ENCODE results near the gene WWOX.

Gene WWOX

GRCh38 chr16:78307824-78308528 is 208.5 kb downstream of the WWOX start:
- DNase-seq = no peak

GRCh38 chr16:78309763-78310162 is 210.3 kb downstream of the WWOX start:
- no peak for DNase-seq

DNA sequence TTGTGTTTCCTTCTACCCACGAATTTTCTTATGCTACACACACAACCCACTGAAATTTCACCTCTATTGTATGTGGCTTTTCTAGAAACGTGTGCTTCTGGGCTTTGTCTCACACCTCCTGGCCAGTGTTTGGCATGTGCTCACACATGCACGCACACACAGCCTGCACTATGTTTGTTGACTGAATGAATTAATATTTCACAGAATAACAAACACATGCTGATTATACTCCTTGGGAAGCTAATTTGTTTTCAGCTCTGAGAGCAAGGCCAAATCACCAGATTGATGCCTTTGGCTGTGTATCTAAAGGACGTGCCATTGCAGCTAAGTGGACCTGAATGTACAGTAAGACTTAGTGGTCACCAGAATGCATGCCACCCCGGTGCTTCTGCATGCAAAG is 210.7 kb downstream of the WWOX start:
- DNase-seq = no peak

GRCh38 chr16:78310990-78311561 is 211.6 kb downstream of the WWOX start:
- no peak for DNase-seq

DNA sequence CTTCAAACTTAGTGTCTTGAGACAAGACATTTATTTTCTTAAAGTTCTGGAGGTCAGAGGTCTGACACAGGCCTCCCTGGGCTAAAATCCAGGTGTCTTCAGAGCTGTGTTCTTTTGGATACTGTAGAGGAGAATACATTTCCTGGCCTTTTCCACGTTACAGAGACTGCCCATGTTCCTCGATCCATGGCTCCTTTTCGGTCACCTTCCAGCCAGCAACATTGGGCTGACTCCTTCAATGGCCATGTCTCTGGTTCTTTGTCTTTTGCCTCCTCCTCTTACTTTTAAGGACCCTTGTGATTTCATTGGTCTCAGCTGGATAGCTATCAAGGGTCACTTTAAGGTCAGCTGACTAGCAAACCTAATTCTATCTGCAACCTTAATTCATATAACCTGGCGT is 212.4 kb downstream of the WWOX start:
- no peak for DNase-seq

DNA sequence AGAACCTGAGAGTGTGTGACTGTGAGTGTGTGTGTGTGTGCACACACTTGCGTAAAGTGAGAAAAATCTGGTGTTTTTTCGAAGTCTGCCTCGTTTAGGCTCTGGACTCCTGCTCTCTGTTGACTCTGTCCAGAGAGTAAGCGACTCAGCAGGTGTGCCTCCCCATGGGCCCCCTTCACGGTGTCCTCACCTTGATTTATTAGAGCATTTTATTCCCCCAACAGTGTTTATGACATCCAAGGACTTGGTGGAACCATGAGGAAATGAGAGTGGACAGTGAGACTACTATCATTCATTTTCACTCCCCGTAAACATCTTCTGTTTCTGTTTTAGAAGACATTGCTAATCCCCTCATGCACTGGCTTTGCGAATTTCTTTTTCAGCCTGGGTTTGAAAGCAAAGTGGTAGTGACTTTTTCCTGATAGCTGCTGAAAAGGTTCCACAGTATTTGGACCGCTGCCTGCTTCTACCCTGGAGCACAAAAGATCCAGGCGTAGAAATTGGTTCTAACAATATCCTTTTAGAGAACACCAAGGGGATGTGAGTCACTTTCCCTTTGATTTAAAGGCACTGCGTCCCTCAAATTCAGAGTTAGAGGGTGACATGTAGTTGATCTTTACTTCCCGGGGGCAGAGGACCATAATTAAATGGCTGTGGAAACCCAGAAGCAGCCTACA is 218.2 kb downstream of the WWOX start:
- DNase-seq = no peak

GRCh38 chr16:78321620-78322360 is 222.3 kb downstream of the WWOX start:
- DNase-seq = no peak

- DNase-seq = no peak
These were observed 223.9 kb downstream of the WWOX start for GRCh38 chr16:78323315-78323714.

- no peak for DNase-seq
These were observed 225.3 kb downstream of the WWOX start for GRCh38 chr16:78324649-78325285.

- DNase-seq = no peak
These were observed 226.3 kb downstream of the WWOX start for GRCh38 chr16:78325468-78326352.

DNA sequence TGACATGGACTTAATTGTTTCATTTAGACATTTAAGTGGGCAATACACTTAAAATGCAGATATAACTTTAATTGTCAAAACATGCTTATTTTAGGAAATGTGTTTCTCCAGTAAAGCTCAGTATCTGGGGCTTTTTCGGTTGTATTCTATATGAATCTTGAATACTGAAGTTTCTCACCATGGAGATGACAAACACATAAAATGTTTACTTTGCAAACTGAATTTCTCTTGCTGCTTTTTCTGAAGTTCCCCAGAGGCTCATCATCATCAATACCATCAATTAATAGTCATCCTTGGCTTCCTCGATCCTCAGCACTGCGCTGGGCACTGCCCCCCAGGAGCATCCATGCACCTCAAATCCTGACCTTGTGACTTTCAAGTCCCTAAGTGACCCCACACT is 227.3 kb downstream of the WWOX start:
- no peak for DNase-seq

DNA sequence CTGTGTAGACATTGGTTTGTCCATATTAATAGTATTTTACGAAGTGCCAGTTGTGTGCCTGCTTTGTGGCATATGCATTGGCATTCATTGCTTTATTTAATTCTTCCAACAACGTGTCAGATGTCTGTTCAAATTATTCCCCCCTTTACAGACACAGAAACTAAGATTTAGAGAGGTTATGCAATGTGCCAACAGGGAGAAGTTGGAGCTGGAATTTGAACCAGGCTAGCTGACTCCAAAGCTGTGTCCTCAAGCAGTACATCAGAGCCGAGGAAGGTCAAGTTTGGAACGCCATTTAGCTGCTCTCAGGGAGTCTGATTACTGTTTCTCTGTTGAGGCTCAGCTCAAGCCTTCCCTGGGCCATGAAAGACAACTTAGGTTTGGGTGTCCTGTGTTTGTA is 232.3 kb downstream of the WWOX start:
- no peak for DNase-seq

- DNase-seq = no peak
These were observed 234.4 kb downstream of the WWOX start for GRCh38 chr16:78333808-78334207.

DNA sequence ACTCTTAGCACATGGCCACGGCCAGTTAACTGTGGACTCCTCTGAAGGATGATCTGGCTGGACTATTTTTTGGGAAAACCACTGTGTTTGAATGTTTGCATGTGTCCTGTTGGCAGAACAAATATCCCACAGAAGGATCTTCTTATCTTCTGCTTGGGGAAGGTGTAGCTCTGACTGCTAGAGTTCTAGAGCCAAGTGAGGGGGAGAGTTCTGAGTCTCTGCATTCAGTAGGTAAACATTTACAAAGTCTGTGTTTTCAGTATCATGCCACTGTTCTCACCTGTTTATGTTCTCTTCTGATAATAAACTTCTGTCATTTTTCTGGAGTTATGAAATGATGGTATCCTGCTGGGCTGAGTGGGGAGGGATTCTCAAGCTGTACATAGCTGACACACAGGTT is 241.1 kb downstream of the WWOX start:
- DNase-seq = no peak

DNA sequence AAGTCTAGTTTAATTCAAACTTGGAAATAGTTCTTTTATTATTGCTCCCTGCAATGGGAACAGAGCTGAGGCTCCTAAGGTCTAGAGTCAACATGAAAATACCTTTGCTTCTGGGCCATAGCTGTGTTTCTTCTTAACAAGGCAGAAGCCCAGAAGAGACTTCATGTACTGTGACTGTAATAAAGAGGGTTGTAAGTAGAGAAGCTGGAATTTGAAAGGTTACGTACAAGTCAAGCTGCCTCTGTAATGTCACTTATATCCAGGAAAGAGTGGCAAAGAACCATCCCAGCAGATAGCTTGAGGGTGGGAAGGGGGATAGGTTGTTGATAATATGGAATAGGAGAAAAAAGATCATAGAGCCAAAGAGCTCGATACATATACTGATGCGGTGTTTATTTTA is 248.6 kb downstream of the WWOX start:
- no peak for DNase-seq

GRCh38 chr16:78348886-78349285 is 249.4 kb downstream of the WWOX start:
- DNase-seq = no peak

- no peak for DNase-seq
These were observed 252.7 kb downstream of the WWOX start for GRCh38 chr16:78352184-78352583.

- no peak for DNase-seq
These were observed 254.3 kb downstream of the WWOX start for GRCh38 chr16:78353640-78354275.

DNA sequence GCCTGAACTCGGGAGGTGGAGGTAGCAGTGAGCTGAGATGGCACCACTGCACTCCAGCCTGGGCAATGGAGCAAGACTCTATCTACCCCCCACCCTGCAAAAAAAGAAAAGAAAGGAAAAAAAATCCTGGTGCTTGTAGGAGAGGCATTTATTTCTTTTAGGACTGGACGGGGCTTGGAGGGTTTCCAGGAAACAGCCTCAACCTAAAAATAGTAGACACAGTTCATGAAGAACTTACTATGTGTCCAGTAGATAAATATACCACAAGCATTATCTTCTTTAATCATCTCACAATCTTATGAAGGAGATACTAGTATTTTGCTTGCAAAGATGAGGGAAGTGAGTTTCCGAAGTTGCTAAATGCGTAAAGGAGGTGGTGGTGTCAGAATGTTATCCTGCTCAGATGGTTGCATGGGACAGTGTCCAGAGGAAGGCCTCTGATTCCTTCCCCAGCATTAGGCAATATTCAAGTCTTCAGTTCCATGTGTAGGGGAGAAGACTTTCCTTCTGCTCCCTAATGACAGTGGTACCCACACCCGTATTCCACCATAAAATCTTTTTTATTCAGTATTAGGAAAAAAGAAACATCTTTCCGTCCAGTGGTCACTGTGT is 263.2 kb downstream of the WWOX start:
- DNase-seq = no peak

DNA sequence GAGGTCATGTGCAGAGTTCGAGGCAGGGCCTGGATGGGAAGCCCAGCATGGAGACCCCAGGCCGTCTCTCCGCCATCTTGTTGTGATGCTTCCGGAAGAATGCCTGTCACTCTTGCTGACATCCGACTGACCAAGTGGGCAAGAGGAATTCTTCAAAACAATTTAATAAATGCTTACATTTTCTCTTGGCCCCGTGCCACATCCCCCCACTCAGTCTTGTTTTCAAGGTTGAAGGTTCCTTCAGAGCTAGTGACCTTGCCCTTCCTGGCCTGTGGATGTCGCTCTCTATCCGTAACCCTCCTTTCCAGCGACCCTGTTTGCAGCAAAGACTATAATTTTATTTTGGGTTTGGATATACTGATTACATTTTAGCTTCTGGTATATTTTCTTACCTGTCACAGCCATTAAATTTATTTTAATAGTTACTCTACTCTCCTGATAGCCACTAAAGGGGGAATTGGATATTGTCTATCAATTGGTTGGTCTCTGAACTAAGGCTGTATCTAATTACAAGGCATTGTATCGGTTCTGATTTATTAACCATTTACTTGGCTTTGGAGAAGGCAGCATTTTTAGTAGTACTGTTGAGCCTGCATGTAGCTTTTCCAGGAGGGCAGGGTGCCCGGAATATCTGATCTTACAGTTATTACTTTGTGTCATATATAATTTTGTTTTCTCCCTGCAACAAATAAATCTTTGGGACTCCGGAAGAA is 264.5 kb downstream of the WWOX start:
- no peak for DNase-seq

DNA sequence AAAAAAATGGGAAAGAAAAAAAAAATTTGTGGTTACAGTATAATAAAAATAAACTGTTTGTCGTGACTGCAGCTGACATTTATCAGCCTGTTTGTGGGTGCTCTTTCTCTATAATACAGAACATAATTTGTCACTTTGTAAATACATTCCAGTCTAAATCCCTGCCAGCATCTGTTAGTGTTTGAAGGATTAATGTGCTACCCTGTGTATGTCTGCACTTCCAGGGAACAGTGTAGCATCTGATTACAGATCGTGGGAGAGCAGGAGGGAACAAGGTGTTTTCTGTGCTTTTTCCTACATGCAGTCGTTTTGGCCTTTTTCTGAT is 265.1 kb downstream of the WWOX start:
- DNase-seq = no peak

Data from effector CD4-positive, alpha-beta T cell (primary cell).